Measurements from ENCODE around the gene RNF157.
A peak's percentile ranks its signal among the peaks of the same experiment; 100 is the strongest.

Gene RNF157

DNA sequence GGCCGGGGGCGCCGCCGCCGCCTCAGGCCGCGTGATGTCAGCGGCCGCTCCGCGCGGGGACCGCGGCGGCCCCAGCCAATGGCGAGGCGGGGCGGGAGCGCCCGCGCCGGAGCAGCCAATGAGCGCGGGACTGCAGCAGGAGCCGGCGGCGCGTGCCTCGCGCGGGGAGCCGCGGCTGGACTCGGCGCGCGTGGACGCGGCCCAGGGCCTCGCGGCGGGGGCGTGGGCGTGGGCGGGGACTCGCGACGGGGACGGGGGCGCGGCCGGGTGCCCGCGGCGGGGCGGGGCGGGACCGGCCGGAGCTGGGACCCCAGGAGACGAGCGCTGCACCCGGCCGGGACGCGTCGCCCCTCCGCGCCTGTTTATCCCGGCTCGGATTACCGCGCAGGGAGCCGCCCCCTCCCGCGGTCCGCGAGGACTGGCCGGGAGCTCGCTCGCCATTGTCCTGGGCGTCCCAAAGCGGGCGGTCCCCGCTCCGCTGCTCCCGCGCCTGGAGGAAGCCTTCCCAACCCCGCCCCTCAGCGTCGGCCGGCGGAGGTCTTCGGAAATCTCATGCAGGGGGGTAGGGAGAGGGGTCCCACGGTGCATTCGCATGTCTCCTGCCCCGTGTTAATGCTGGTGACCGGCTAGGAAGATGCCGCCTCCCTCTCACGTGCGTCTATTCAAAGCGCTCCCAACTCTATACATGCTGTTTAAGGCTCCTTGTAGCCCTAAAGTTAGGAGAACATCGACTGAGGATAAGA is at the start of gene RNF157:
RNF157 (minus strand) TSS at position 33 of the 743 bp plus-strand sequence. CDS start 253 bp downstream, outside the sequence.
- DNase-seq (ENCODE audit: low spot score): peak; percentile 91
- FAIRE-seq: peak; percentile 70

DNA sequence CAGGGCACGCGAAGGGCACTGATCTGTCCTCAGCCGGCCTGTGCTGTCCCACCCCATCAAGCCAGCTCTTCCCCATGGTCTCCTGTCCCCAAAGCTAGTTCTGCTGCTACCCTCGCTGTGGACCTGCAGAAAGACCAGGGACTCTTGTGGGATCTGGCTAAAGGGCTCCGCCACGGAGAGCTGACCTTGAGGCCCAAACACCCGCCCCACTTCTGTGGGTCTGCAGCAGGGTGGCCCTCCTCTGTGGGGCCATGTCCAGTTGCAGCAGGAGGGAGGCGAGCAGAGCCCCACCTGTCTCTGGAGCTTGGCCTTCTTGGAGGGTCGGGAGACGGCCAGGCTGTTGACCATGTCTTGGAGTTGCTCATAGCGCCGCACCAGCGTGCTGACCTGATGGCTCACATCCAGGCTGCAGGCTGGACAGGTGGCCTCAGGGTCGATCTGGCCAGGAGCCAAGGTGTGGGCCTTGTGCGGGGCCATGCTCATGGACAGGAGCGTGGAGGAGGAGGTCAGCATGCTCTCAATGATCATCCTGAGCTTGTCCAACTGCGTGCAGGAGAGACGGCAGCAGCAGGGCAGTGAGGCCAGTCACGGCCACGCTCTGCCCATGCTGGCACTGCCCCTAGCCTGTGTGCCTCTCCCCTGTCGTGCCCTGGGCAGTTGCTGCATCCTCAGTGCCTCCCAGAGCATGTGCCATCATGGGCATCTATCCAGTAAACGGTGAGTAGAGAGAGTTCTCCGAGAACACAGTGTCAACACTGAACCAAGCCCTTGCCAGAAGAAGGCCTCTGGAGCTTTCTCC is 41.5 kb upstream of the RNF157 start:
- DNase-seq (ENCODE audit: low spot score): no peak
- FAIRE-seq: no peak

DNA sequence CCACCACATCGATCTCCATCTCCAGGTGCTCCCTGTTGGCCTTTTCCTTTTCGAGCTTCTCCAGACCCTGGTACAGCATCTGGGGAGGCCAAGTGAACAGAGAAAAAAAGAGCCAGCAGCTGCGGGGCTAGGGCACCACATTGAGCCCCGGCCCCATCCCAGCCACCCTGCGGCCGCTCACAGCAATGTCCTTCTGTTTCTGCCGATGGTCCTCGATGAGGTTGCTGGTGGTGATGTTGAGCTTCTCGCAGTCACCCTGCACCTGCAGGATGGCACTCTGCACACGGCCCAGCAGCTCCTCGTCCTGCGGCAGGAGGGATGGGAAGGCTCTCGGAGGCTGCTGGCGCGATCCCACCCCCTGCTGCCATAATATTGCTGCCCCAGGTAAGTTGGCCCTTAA is 40.4 kb upstream of the RNF157 start:
- FAIRE-seq (no peak), DNase-seq (ENCODE audit: low spot score) (no peak)

DNA sequence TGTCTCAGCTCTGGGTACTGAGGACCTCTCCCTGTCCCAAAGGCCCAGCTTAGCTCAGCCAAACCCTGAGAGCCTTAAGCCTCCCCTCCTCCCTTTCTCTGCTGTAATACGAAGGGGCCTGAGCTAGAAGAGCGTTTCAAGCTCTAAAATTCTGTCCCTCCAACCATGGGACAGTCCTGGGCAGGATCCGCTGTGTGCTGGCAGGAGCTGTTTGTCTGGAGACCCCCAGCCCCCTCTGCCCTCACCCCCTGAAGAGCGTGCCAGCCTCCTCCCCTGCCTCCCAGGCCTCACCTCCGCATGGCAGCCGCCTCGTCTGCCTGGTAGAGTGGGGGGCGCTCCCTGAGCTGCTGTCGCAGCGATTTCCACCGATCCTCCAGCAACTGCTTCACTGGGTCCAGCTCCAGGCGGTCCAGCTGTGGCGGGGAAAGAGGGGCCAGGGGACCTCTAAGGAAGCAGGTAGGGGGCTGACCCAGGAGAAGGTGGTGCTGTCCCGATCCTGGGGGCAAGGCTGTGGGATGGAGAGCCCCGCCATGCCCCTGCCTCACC is 39.5 kb upstream of the RNF157 start:
- FAIRE-seq: no peak
- DNase-seq (ENCODE audit: low spot score): no peak

DNA sequence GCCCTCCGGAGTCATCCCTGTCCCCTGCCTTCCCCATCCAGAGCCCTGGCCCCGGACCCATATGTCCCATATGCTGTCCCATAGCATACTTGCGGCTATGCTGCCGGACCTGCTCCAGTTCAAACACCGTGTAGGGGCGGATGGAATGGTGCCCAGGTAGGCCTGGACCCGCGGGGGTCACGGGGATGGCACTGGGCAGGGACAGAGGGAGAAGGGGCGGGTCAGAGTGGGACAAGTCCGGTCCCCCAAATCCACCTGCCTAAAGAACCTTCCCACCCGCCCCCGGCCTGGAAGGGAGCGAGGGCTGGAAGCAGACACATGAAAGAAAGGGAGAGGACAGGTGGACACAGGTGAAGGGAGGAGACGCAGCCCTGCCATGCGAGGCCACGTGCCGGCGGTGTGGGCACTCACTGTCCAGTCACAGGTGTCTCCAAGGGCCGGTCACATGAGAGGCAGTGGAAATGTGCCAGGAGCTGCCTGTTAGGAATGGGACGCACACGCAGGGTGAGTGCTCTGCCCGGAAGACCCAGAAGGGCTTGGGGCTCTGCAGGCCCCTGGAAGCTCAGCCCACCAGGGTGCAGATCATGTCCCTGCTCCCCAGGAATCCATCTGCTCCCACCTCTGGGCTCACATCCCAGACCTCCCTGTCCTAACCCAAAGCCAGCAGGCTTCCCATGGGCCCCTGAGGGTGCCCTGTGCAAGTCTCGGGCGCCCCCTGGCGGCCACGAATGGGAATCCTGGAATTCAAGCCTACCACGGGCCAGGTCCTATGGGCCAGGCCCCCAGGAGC is 38.9 kb upstream of the RNF157 start:
- FAIRE-seq (no peak), DNase-seq (ENCODE audit: low spot score) (peak; percentile 92)

DNA sequence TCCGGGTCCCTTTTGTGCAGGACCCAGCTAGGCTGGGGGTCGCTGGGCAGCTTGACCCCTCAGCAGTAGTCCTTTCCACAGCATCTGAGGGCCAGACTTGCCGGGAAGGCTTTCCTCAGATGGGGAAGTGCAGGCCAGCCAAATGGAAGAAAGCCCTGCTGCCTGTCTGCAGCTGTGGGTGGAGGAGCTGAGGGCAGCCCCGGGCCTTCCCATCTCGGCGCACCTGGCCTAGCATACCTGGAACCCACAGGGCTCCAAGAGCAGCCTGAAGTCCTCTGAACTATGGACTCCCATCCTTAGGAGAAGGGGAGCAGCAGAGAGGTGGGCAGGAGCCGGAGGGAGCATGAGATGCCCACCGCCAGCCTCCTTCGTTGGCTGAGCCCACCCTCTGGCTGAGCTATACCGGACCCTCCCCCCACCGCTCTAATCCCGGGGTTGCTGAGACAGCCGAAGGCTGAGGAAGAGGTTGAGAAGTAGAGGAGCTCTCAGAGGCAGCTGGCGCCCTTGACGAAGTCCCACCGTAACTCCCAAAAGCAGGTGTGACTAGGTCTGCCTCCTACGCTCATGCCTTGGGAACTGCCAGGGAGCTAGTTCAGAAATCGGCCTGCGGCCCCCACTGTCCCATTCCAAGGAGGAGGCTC is 38.1 kb upstream of the RNF157 start:
- no peak for DNase-seq (ENCODE audit: low spot score)
- no peak for FAIRE-seq

DNA sequence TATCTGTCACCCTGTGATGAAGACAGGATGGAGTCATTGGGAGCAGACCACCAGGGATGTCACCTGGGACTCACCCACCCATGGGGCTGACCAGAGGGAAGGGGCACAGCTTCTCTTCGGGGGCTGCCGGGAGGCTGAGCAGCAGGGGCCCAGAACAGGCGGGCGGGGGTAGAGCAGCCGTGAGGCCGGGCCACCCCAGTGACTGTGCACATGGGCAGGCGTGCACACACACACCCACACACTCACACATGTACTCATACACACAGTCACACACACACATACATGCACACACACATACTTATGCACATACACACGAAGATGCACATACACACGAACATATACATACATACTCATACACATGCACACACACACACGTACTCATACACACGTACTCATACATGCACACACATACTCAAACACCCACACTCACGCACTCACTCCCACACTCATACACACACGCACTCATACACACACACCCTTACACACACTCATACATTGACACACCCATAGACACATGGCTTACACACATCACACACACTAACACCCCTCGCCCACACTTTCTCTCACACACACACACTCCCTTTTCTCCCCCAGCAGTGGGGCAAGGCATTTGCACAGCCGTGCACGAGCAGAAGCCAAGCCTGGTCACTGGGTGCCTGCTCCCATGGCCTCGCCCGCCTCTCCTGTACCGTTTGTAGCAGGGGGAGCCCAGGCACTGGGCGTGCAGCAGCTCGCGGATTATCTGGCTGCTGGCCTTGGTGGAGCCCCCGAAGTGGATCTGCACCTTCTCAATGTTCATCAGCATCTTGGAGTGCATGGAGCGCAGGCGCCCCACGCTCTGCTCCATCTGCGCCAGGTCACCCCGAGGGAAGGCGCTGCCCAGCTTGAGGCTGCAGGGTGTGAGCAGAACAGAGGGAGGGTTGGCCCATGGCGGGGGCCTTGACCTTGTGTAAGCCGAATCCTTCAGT is 37.3 kb upstream of the RNF157 start:
- DNase-seq (ENCODE audit: low spot score) (no peak), FAIRE-seq (peak; percentile 99)

DNA sequence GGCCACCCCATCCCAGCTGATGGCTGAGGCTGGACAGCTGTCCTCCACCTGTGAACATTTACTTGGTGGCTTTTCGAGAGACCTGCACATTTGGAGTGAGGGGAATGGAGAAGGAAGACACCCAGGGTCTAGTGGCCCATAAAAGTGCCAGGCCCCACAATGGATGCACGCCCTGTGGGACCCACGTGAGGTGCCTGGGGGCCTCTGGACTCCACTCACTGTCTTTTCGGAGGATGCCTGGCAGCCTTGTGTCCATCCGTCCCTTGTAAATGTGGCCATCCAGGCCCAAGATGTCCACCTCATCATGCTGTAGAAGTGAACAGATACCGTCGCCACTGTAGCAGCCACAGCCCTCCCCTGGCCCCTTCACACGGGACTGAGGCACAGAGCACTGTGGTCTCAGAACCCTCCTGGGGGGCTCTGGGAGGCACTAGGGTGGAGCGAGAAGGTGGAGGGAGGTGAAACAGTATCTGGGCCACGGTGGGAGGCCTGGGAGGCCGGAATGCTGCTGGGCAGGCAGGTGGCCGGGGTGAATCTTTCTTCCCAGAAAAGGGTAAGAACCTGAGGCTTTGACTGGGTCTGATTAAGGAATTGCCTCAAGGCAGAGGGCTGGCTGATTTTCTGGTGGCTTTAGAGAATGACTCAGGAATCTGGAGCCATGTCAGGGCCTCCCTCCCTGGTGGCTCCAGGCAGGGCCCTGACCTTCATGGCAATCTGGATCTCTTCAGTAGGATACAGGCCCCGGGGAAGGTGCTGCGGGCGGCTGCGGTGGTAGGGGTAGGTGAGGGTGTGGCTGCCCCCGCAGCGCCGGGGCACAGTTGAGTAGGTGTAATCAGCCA is 36.4 kb upstream of the RNF157 start:
- no peak for DNase-seq (ENCODE audit: low spot score)
- FAIRE-seq: no peak

DNA sequence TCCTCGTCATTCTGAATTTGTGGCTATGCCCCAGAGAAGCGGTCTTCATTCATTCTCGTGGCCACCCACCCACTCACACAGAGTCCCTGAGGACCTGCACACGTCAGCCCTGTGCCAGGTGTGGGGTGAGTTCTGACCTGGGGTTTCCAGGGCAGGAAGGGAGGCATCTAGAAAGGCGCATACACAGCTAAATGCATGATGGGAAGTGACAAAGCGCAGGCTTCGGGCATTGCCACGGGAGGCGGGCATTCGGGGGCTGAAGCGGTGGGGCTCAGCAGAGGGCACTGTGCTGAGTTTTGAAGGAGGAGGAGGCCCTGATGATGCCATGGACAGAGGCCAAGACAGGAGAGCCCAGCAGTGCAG is 35.8 kb upstream of the RNF157 start:
- FAIRE-seq: no peak
- no peak for DNase-seq (ENCODE audit: low spot score)

DNA sequence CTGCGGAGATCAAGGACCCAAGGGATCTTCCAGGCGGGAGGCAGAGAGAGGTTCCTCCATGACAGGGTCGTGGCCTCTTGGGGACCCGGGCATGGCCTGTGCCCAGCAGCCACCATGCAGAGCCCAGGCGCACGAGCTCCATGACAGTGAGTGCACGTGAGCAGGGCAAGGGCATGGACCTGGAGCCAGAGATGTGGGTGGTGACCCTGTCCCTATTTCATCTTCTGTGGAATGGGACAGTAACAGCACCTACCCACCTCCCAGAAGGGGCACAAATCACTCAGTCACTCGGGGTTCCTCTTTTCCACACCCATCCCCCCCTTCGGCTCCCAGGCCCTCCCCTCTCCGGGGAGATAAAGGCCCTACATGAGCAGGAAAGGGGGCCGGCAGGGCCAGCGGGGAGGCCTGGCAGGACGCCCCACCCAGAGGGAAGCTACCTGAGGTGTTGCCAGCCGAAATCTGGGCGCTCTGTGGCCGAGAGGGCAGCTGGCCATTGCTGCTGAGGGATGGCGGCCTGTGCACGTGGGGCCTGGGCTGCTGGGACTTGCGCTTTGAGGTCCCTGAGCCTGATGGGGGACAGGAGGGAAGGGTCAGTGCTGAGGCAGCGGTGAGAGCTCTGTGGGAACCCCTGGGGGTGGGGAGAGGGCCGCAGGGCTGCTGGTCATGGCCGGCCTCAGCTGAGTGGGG is 35.2 kb upstream of the RNF157 start:
- DNase-seq (ENCODE audit: low spot score): no peak
- FAIRE-seq: no peak

DNA sequence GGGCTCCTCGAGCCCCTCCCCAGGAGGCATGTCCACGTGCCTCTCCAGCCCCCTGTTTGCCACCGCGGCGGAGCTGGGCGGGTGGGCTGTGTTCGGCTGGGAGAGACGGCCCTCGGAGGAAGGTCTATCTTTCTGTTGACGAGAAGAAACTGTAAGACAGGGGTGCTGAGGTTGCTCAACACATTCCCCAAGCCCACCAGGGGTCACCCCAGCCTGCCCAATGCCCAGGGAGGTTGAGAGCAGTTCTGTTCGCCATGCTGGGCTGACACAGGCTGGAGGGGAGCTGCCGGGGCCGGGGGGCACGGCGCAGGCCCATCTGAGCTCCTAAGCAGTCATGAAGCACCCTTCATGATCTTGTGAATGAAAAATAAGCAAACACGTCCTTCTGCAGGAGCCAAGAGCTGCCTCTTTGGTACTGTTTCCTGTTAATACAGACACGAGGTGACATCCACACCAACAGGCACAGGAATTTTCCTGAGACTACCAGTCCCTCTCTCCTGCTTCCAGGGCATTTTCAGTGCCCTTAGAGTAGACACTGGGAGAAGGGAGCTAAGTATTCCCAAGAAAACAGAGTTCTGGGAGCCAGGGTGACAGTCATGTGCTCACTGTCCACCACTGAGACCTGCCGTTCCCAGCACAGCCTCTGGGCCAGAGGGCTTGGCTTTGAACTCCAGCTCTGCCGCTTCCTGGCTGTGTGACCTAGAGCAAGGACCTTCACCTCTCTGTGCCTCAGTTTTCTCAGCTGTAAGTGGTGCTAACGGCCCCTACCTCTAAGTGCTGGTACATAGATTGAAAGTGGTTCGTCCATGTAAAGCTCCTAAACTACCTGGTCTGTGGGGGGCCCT is 34.0 kb upstream of the RNF157 start:
- DNase-seq (ENCODE audit: low spot score) (no peak), FAIRE-seq (peak; percentile 17)

DNA sequence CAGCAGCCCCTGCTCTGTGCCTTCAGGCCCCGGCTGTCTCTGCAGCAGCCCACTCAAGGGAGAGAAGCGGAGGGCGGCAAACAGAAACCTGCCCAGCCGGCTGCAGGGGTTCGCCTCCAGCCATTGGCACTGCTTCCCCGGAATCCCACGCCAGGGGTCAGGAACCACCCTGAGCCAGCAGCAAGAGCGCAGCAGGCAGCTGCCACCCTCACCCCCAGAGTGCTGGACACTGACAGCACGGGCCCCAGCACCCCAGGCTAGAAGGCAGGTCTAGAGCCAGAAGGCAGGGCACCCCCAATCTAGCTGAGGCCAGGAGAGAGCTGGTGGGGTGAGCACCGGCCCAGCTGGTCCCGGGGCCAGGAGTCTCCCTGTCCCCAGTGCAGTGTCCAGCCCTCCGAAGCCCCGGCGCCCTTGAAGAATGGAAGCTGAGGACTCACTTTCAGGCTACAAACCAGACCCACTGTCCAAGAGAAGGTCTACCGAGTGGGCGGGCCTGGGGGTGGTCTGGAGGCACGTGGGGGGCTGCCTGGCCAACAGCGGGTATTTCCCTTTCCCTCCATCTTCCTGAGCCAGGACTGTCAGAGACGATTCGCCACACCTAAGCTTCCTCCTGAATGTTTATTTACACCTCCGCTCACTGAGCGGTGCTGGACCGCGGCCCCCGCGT is 33.3 kb upstream of the RNF157 start:
- DNase-seq (ENCODE audit: low spot score) (no peak), FAIRE-seq (no peak)

DNA sequence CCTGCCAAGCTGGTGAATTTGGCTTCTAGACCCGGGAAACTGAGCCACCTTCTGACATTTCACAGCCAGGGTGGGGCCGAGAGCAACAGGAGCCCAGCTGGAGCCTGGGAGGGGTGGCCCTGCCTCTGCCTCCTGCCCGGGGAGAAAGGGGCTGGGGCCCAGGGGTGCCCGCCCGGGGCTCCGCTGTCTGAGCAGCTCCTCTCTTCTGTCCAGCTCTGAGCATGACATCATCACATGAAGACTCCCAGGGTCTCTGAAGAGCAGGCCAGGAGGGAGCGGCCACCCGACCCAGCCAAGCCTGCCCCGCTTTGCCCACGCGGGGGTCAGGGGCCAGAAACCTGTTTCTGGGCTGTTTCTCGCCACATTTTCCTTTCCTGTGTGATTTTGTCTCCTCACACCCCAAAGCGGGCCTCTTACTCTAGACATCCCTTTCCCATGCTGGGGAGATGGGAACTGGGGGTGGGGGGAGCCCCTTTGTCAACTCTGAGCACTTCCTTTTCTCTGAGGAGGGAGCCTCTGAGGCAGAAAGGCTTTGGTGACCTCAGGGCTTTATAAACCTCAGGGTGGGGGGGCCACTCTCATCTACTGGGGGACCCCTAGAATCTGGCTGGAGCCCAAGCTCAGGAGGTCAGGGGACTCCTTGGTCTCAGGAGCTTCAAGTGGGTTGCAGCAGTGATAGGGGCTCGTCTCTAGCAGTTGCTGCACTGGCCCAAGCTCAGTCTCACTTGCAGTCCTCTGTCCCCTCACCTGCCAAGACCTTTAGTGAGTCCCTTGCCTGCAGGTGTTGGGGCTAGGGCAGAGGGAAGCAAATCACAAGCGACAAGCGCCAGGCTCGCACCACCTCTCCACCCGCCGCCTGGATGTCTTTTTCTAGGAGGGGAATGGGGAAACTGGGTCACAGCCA is 32.5 kb upstream of the RNF157 start:
- no peak for FAIRE-seq
- DNase-seq (ENCODE audit: low spot score): no peak

DNA sequence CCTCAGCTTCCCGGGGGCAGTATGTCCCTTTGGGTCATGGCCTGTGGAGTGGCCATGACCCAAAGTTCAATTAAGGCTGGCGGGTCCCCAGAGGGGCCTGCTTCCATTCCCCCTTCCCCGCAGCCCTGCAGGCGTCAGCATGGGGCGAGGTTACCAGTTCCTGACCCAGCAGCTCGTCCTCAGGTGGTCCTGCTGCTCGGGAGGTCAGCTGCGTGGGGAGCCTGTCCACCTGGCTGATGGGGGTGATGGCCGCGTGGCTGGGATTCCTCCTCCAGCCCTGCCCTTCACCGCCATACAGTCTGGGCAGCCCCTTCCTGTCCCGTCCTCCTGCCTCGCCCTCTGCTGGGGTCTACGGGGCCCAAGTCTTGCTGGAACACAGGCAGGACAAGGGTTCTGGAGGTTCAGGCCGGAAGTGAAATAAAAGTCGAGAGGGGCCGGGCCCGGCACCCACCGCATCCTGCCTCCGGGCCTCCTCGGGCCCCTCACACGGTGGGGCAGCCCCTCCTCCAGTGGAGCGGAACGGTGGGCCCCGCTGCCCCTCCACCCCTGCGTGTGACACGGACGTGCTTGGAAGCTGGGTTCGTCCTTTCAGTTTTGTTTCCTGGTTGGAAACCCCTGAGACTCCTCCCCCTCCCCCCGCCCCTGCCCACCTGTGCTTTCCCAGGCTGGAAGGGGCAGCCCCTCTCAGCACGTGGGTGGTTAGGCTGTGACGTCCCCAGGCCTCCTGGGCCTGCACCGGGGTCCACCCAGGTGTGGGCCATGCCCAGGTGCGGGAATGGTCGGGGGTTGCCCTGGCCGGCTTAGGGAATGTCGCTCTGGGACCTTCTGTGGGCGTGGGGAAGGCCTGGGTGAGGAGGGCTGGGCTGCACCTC is 31.6 kb upstream of the RNF157 start:
- FAIRE-seq (no peak), DNase-seq (ENCODE audit: low spot score) (no peak)
